Activated naive CD8-positive, alpha-beta T cell treated with anti-CD3 and anti-CD28 coated beads for 36 hours (primary cell): ENCODE results near the gene VCP. TPM values are rescaled to one million over a fixed set of nuclear protein-coding genes. Genes with fewer than 3 reads are reported as not detected.

Source experiments
- DNase-seq: peaks from one replicate; pipeline ENCODE4 v3.0.0; 2021
- H3K27ac Mint-ChIP-seq: one replicate; pipeline ENCODE4 v1.8.0; 2022; ENCODE audit warnings: mild to moderate bottlenecking, moderate library complexity, mixed read lengths
- H3K27me3 Mint-ChIP-seq: one replicate; pipeline ENCODE4 v1.8.0; 2022; ENCODE audit warnings: mild to moderate bottlenecking, mixed read lengths
- H3K36me3 Mint-ChIP-seq: one replicate; pipeline ENCODE4 v1.8.0; 2021; ENCODE audit warnings: mild to moderate bottlenecking, mixed read lengths
- H3K4me1 Mint-ChIP-seq: one replicate; pipeline ENCODE4 v1.8.0; 2021; ENCODE audit warnings: mixed read lengths
- H3K4me3 Mint-ChIP-seq: one replicate; pipeline ENCODE4 v1.8.0; 2022; ENCODE audit warnings: mild to moderate bottlenecking, moderate library complexity, mixed read lengths
- H3K9me3 Mint-ChIP-seq: one replicate; pipeline ENCODE4 v1.8.0; 2022; ENCODE audit warnings: mixed read lengths
- total RNA-seq, 2 experiments: library from RNA; stranded (reverse); gene quantifications; one replicate each; pipeline ENCODE4 v1.2.3, GENCODE V29; 2021

The VCP gene
- total RNA-seq, 2 experiments from 2014 or later = 264 to 289 TPM

DNA sequence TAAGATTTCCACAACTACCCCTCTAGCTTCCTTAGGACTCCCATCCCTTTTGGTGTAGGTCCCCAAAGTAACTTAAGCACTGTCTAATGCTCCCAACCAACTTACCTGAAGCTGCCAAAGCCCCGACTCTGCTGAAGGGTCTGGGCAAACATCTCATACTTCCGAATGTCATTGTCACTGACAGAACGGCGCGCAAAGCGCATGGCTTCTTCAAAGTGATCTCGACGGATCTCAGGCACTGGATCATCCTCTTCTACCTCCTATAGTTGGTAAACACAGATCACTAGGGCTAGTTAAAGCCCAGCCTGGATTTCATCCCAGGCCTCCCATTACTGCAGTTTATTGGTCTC, 15.2 kb downstream of the VCP start:
- no peaks in the 10 kb centered on the region for H3K4me1 Mint-ChIP-seq
- peaks cover 56% of the 10 kb centered on the region for H3K36me3 Mint-ChIP-seq
- DNase-seq = no peak
- H3K4me3 Mint-ChIP-seq = no peak overlapping the region
- peak overlapping the region; percentile 64 for H3K27ac Mint-ChIP-seq
- no peaks in the 10 kb centered on the region for H3K27me3 Mint-ChIP-seq
- H3K9me3 Mint-ChIP-seq = no peaks in the 10 kb centered on the region

DNA sequence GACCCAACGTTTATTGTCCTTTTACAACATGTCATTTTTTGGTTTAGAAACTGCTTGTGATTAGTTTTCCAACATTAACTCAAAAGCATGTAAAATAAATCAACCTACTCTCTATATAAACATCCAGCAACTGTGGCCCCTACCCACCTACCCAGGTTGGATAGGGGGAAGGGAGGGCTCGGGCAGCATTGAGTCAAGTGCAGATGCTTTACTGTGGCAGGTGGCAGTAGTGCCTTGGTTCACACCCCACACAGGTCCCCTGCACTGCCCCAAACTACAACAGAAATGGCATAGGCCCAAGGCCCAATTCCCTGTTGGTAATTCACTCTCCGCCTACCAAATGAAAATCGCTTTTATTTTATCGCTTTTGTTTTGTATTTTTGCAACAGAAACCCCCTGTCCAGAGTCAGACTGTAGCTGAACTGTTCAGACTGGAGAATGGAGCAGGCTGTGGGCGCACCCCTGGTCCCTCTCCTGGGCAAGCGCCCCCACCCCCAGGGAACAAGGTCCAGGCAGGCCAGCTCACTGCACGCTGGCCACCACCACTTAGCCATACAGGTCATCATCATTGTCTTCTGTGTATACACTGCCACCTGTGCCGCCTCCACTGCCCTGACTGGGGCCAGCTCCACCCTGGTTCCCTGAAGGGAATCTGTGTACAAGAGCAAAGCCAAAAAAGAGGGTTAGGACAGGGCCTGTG, 15.7 kb downstream of the VCP start:
- Mint-ChIP-seq H3K9me3 (no peaks in the 10 kb centered on the region), H3K4me3 (no peak overlapping the region), H3K36me3 (peaks cover 53% of the 10 kb centered on the region), H3K27me3 (no peaks in the 10 kb centered on the region), H3K27ac (peak overlapping the region; percentile 64), H3K4me1 (no peaks in the 10 kb centered on the region)
- DNase-seq = no peak

DNA sequence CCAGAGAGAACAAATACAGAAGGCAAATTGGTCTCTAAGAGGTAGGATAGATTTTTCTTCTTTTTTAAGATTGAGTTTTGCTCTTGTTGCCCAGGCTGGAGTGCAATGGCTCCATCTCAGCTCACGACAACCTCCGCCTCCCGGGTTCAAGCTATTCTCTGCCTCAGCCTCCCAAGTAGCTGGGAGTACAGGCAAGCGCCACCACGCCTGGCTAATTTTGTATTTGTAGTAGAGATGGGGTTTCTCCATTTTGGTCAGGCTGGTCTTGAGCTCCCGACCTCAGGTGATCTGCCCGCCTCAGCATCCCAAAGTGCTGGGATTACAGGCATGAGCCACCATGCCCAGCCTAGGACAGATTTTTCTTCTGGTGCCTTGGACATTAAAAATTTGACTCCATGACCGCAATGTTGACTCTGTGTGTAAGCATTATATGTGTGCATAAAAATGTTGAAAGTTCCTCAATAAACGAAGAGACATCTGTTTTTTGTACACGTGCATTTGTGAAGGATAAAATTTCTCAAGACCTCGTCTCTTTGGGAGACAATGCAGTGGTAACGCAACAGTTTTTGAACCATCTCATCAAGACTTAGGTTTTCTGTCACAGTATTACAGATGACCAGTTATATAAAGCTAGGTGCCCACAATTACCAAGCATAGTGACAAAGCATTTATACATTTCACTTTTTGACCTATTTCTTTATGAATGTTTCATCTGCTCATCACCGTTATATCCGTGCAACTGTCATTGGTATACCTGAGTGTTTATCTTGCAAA, 17.4 kb downstream of the VCP start:
- H3K27ac Mint-ChIP-seq = peak overlapping the region; percentile 11
- no peaks in the 10 kb centered on the region for H3K4me1 Mint-ChIP-seq
- H3K27me3 Mint-ChIP-seq = no peaks in the 10 kb centered on the region

DNA sequence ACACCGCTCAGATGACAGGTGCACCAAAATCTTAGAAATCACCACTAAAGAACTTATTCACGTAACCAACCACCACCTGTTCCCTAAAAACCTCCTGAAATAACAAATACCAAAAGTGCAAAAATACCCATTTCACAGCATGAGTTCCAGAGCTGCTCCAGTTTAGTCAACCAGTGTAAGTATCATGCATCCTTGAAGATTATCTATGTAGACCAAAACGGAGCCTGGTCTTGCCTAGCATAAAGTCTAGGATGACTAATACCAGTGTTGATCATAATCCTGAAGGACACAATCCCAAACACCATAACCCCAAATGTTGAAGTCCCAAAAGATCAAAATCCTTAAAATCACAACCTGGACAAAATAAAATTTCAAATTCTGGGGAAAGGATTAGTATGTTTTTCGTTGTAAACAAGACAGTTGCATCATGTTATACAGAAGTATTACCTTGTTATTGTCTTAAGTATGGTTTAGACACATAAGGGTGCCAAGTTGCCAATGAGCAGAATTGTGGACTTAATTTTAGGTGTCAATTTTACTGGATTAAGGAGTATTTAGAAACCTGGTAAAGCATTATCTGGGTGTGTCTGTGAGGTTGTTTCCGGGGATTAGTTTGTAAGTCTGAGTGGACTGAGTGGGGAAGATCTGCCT, 18.1 kb downstream of the VCP start:
- Mint-ChIP-seq H3K4me1 (no peaks in the 10 kb centered on the region), H3K4me3 (no peak overlapping the region), H3K9me3 (no peaks in the 10 kb centered on the region), H3K27ac (peak overlapping the region; percentile 11), H3K27me3 (no peaks in the 10 kb centered on the region), H3K36me3 (peaks cover 35% of the 10 kb centered on the region)
- no peak for DNase-seq

More for the DNA sequence above, 17.4 kb downstream of the VCP start:
- Mint-ChIP-seq H3K9me3 (no peaks in the 10 kb centered on the region), H3K4me3 (no peak overlapping the region), H3K36me3 (peaks cover 42% of the 10 kb centered on the region)
- no peak for DNase-seq

DNA sequence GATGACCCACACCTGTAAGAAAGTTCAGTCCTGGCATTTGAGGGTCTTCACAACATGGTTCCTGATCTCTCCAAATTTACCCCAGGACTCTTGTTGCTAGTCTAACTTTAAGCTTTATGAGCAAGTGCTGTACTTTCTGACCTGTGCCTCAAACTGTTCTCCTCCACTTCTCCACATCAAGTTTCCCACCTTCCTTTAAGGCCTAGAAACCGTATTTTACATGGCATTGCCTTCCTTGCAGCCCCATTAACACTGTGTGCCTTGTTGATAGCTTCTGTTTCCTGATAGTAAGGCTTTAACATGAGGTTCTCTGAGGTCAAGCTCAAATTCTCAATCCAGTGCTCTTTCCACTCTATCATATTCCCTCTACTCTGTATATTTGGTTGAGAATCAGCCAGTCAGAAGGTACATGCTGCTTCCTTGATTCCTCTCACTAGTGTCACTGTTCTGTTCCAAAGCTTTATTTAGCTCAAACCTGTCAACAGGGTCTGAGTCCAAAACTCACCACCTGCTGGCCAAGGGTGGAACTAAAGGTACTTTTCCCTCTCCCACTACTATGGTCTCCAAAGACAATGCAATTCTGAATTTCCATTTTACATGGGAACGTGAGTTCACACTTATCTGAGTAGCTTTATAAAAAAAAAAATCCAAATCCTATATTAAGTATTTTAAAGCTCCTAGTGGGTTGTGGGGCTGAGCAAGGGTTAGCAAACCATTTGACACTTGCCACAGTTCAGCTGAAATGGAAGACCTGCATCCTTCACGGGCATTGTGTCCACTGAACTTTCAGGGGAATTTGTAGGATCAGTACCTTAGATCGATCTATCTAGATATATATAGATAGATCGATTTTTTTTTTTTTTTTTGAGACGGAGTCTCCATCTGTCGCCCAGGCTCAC, 21.1 kb downstream of the VCP start:
- DNase-seq = peak; percentile 44
- Mint-ChIP-seq H3K9me3 (no peaks in the 10 kb centered on the region), H3K36me3 (peaks cover 26% of the 10 kb centered on the region), H3K4me3 (no peak overlapping the region), H3K27ac (no peak overlapping the region), H3K27me3 (no peaks in the 10 kb centered on the region), H3K4me1 (no peaks in the 10 kb centered on the region)

DNA sequence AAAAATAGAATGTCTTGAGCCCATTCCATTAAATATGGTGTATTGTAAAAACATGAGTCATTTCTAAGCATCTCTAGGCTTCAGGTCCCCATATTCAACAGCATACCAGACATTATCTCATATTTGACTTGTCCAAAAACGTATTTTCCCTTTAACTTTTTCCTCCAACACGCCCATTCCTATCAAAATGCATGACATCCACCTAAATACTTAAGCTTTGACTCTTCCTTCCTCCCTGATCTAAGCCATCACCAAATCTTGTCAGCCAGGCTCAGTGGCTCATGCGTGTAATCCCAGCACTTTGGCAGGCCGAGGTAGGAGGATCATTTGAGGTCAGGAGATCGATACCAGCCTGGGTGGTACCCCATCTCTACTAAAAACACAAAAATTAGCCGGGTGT, 23.9 kb downstream of the VCP start:
- H3K4me3 Mint-ChIP-seq = no peak overlapping the region
- H3K27me3 Mint-ChIP-seq = no peaks in the 10 kb centered on the region
- peaks cover 16% of the 10 kb centered on the region for H3K36me3 Mint-ChIP-seq
- no peak for DNase-seq
- H3K4me1 Mint-ChIP-seq = no peaks in the 10 kb centered on the region
- H3K27ac Mint-ChIP-seq = no peak overlapping the region
- H3K9me3 Mint-ChIP-seq = no peaks in the 10 kb centered on the region

DNA sequence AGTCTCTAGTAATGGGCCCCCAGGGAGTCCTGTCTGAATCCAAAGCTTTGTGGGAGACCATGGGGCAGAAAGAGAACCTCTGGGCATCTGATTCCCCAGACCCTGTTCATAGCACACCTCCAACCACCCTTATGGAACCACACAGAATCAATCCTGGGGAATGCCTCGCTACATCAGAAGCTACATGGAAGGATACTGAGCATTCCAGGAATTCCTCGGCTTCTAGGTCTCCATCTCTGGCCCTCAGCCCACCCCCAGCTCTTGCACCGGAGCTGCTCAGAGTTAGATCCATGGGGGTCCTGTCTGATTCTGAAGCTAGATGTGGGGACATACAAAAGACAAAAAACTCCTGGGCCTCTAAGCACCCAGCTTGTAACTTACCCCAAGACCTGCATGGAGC, 28.4 kb downstream of the VCP start:
- H3K27me3 Mint-ChIP-seq = no peaks in the 10 kb centered on the region
- H3K4me3 Mint-ChIP-seq = no peak overlapping the region
- no peaks in the 10 kb centered on the region for H3K9me3 Mint-ChIP-seq
- H3K27ac Mint-ChIP-seq = no peak overlapping the region
- H3K36me3 Mint-ChIP-seq = peaks cover 13% of the 10 kb centered on the region
- DNase-seq = no peak
- H3K4me1 Mint-ChIP-seq = no peaks in the 10 kb centered on the region

DNA sequence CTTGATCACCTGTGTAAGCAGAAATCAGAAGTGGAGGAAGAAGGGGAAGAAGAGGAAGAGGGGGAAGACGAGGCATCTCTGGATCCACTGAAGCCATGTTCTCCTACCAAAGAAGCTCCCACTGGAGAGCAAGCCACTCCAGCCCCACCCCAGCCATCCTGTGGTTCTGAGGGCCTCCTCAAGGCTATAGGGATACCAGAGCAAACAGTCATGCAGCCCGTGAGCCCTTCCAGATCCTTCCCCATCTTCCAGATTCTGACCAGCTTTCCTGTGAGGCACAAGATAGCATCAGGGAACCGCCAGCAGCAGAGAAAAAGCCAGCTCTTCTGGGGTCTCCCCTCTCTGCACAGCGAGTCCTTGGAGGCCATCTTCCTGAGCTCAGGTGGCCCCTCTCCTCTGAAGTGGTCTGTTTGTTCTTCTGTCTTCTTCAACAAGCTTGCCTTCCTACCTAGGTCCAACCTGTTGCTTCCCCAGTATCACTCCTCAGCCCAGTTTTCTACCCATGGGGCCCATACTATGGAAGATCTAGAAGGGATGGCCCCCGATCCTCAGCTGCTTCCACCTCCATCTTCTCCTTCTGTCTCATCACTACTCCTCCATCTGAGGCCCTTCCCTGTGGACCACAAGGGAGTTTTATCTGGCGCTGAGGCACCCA, 29.4 kb downstream of the VCP start:
- no peak overlapping the region for H3K4me3 Mint-ChIP-seq
- peaks cover 7% of the 10 kb centered on the region for H3K36me3 Mint-ChIP-seq
- H3K4me1 Mint-ChIP-seq = no peaks in the 10 kb centered on the region
- no peak overlapping the region for H3K27ac Mint-ChIP-seq
- no peak for DNase-seq
- H3K9me3 Mint-ChIP-seq = no peaks in the 10 kb centered on the region
- no peaks in the 10 kb centered on the region for H3K27me3 Mint-ChIP-seq

DNA sequence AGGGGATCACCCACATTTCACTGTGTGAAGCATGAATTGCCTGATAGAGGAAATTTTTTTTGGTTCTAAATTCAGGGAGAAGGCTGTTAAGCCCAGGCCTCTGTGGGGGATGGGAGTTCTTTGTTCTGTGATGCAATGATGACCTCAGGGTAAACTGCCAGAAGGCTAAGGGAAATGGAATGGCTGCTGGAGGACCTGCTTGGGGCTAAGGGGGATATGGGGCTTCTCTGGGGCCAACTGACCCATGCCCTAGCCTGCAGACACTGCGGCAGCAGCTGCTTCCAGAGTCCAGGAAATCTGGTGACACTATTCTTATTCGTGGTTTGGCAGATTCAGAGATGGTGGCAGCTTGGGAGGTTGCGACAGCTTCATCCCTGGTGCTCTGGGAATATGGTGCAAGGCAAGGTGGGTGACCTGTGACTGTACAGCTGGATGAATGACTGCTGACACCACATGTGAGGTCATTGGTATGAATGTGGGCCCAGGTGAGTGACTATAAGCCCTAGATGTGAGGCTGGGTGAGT, 30.3 kb downstream of the VCP start:
- Mint-ChIP-seq H3K4me3 (no peak overlapping the region), H3K9me3 (no peaks in the 10 kb centered on the region), H3K27me3 (no peaks in the 10 kb centered on the region), H3K4me1 (no peaks in the 10 kb centered on the region), H3K27ac (no peak overlapping the region), H3K36me3 (peaks cover 7% of the 10 kb centered on the region)
- DNase-seq = no peak

DNA sequence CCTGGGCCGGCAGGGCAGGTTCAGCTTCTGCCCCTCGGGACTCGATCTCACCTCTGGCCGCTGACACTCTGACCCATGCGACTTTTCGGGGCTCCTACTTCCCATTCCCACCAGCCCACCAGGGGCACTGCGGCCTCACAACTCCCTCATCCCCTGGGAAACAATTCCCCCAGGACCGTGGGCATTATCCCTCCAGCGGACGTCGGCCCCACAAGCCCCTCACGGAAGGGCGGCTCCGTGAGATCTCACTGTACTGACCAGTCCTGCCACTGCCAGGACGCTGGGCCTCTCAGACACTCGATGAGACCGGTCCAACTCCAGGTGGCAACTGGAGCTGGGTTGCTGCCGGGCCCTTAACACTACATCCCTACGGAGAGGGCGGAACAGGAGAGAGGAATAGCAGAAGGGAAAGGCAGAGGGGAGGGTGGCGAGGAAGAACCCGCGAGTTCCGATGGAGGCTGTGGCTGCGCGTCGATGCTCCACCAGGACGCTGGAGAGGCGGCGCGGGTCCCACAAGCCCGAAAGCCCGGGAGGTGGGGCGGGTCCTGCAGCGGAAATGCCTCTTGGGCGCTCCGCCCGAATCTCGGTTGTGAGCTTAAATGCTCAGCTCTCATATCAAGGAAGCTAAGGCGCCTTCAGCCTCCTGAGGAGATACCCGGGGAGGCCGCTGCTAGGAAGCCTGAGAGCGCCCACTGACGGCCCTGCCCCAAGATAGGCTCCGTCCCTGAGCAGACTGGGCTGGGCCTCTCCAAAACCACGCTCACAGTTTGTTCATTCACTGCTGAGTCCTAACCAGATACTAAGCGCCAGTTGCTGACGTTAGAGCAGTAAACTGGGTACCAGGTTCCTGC, 36.3 kb downstream of the VCP start:
- H3K9me3 Mint-ChIP-seq = no peaks in the 10 kb centered on the region
- no peaks in the 10 kb centered on the region for H3K27me3 Mint-ChIP-seq
- peaks cover 7% of the 10 kb centered on the region for H3K36me3 Mint-ChIP-seq
- peak overlapping the region; percentile 49 for H3K4me3 Mint-ChIP-seq
- peaks cover 2% of the 10 kb centered on the region for H3K4me1 Mint-ChIP-seq
- H3K27ac Mint-ChIP-seq = peak overlapping the region; percentile 36
- DNase-seq = peak; percentile 56

DNA sequence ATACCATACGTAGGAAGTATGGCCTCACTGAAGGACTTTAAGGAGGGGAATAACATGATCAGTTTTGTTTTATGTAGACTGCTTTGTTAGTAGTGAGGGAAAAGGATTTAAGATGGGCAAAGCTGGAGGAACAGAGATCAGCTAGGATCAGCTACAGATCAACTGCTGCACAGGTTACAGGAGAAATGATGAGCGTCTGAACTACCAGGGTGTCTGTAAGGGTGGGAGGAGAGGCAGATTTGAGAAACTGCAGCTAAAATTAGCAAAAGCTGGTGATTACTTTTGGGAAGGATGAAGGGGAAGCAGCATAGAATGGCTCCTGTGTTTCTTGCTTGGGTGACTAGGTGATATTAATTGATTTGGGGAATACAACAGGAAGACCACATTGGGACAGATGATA, 39.3 kb downstream of the VCP start:
- Mint-ChIP-seq H3K36me3 (peaks cover 3% of the 10 kb centered on the region), H3K27ac (no peak overlapping the region), H3K4me1 (peaks cover 2% of the 10 kb centered on the region), H3K4me3 (no peak overlapping the region), H3K27me3 (no peaks in the 10 kb centered on the region), H3K9me3 (no peaks in the 10 kb centered on the region)
- DNase-seq = no peak

DNA sequence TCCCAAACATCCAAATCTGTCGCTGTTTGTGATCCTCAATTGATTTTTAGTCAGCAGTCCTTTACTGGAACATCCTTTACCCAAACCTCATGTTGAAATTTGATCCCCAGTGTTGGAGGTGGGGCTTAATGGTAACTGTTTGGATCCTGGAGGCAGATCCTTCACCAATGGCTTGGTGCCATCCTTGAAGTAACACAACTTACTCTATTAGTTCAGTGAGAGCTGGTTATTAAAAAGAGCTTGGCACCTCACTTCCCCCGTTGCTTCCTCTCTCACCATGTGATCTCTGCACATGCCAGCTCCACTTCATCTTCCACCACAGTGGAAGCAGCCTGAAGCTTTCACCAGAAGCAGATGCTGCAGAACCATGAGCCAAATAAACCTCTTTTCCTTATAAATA, 42.6 kb downstream of the VCP start:
- Mint-ChIP-seq H3K9me3 (no peaks in the 10 kb centered on the region), H3K4me1 (no peaks in the 10 kb centered on the region), H3K36me3 (peaks cover 1% of the 10 kb centered on the region), H3K4me3 (no peak overlapping the region), H3K27me3 (no peaks in the 10 kb centered on the region), H3K27ac (no peak overlapping the region)
- DNase-seq = no peak

DNA sequence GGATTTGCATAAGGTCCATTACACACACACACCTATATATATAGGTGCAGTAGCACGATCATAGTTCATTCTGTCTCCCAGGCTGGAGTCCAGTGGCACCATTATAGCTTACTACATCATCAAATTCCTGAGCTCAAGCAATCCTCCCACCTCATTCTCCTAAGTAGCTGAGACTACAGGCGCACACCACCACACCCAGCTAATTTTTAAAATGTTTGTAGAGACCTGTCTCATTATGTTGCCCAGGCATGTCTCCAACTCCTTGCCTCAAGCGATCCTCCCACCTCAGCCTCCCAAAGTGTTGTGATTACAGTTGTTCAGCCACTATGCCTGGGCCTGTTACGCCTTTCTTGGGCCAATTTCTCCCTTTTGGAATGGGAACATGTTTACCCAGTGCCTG, 43.2 kb downstream of the VCP start:
- Mint-ChIP-seq H3K4me3 (no peak overlapping the region), H3K27ac (no peak overlapping the region), H3K36me3 (peaks cover 1% of the 10 kb centered on the region), H3K27me3 (no peaks in the 10 kb centered on the region), H3K4me1 (no peaks in the 10 kb centered on the region), H3K9me3 (no peaks in the 10 kb centered on the region)
- no peak for DNase-seq
